HEK293 (cell line): ENCODE measurements around the gene IL5RA.

Source experiments
- CTCF ChIA-PET: fragments of 350-600 bp; formaldehyde crosslinking; extraction: SDS; loops from one replicate; lab custom pipeline; 2021; ENCODE audit warnings: antibody characterized with exemption; lab: Yijun Ruan, JAX
- POLR2A ChIA-PET: fragments of 300-600 bp; formaldehyde crosslinking; extraction: SDS; loops from one replicate; lab custom pipeline; 2020; ENCODE audit warnings: antibody characterized with exemption, inconsistent platforms; lab: Yijun Ruan, JAX
- H3K27ac ChIP-seq: fragments of 200-500 bp; sonication (Bioruptor generic); 2 replicates; pipeline ENCODE4 v1.5.1; 2014; ENCODE audit warnings: low read depth, low read length, control low read depth, inconsistent platforms; ENCODE audit errors: extremely low read depth
- H3K36me3 ChIP-seq, 2 experiments: fragments of 200-500 bp in 1 of 2; sonication (Bioruptor generic) in 1 of 2; 1 replicate in 1 of 2; 2 replicates in 1 of 2; pipeline ENCODE4 v1.5.1; 2014 to 2017; ENCODE audit warnings: inconsistent platforms in 2 of 2, low read length in 2 of 2; ENCODE audit not compliant: control insufficient read depth in 2 of 2, insufficient read depth in 1 of 2
- H3K4me1 ChIP-seq: fragments of 200-500 bp; sonication (Bioruptor generic); 2 replicates; pipeline ENCODE4 v1.5.1; 2014; ENCODE audit warnings: mild to moderate bottlenecking, low read length, inconsistent platforms; ENCODE audit not compliant: control insufficient read depth, insufficient read depth
- H3K4me3 ChIP-seq: 2 replicates; pipeline ENCODE4 v1.5.1; 2011; ENCODE audit warnings: low read depth, mild to moderate bottlenecking, control low read depth, low read length, moderate library complexity
- H3K9me3 ChIP-seq: fragments of 200-500 bp; sonication (Bioruptor generic); 2 replicates; pipeline ENCODE4 v1.5.1; 2014; ENCODE audit warnings: low read depth, low read length, inconsistent platforms; ENCODE audit not compliant: control insufficient read depth, insufficient read depth
- BCL11A ChIP-seq: fragments of 450-650 bp; formaldehyde crosslinking; IDR thresholded peaks from 2 replicates; pipeline ENCODE4 v1.5.1; 2016; ENCODE audit warnings: low read depth, missing biosample characterization, missing genetic modification characterization
- HIC1 ChIP-seq: fragments of 450-650 bp; formaldehyde crosslinking; IDR thresholded peaks from 2 replicates; pipeline ENCODE4 v1.5.1; 2016; ENCODE audit warnings: missing biosample characterization, missing genetic modification characterization
- IKZF3 ChIP-seq: fragments of 450-650 bp; IDR thresholded peaks from 2 replicates; pipeline ENCODE4 v1.5.0; 2018; ENCODE audit warnings: missing biosample characterization, mild to moderate bottlenecking, missing genetic modification characterization, moderate library complexity
- MZF1 ChIP-seq: fragments of 450-650 bp; formaldehyde crosslinking; IDR thresholded peaks from 2 replicates; pipeline ENCODE4 v1.5.1; 2017; ENCODE audit warnings: missing biosample characterization, missing genetic modification characterization, borderline replicate concordance
- SALL2 ChIP-seq: fragments of 450-650 bp; formaldehyde crosslinking; IDR thresholded peaks from 2 replicates; pipeline ENCODE4 v1.5.0; 2017; ENCODE audit warnings: missing biosample characterization, mild to moderate bottlenecking, missing genetic modification characterization, borderline replicate concordance
- SCRT2 ChIP-seq: fragments of 450-650 bp; formaldehyde crosslinking; IDR thresholded peaks from 2 replicates; pipeline ENCODE4 v1.5.1; 2016; ENCODE audit warnings: missing biosample characterization, missing genetic modification characterization
- YY1 ChIP-seq: fragments of 450-650 bp; formaldehyde crosslinking; IDR thresholded peaks from 2 replicates; pipeline ENCODE4 v1.5.1; 2018; ENCODE audit warnings: missing biosample characterization, missing genetic modification characterization
- ZIC2 ChIP-seq: fragments of 450-650 bp; formaldehyde crosslinking; IDR thresholded peaks from 2 replicates; pipeline ENCODE4 v1.5.1; 2016; ENCODE audit warnings: missing biosample characterization, missing genetic modification characterization
- ZNF112 ChIP-seq: fragments of 450-650 bp; formaldehyde crosslinking; IDR thresholded peaks from 2 replicates; pipeline ENCODE4 v1.5.0; 2017; ENCODE audit warnings: missing biosample characterization, missing genetic modification characterization
- ZNF138 ChIP-seq: fragments of 450-650 bp; formaldehyde crosslinking; IDR thresholded peaks from 2 replicates; pipeline ENCODE4 v1.5.1; 2016; ENCODE audit warnings: missing biosample characterization, missing genetic modification characterization, borderline replicate concordance
- ZNF302 ChIP-seq: fragments of 450-650 bp; formaldehyde crosslinking; IDR thresholded peaks from 2 replicates; pipeline ENCODE4 v1.5.1; 2016; ENCODE audit warnings: missing biosample characterization, missing genetic modification characterization, low read depth
- ZNF341 ChIP-seq: fragments of 450-650 bp; formaldehyde crosslinking; IDR thresholded peaks from 2 replicates; pipeline ENCODE4; 2016; ENCODE audit warnings: low read depth, missing biosample characterization, missing genetic modification characterization
- ZNF394 ChIP-seq: fragments of 450-650 bp; formaldehyde crosslinking; IDR thresholded peaks from 2 replicates; pipeline ENCODE4 v1.5.1; 2016; ENCODE audit warnings: missing biosample characterization, missing genetic modification characterization, mild to moderate bottlenecking, moderate library complexity, borderline replicate concordance
- ZNF423 ChIP-seq: fragments of 450-650 bp; formaldehyde crosslinking; IDR thresholded peaks from 2 replicates; pipeline ENCODE4 v1.5.1; 2016; ENCODE audit warnings: missing biosample characterization, missing genetic modification characterization
- ZNF561 ChIP-seq: fragments of 450-650 bp; IDR thresholded peaks from 2 replicates; pipeline ENCODE4 v1.5.1; 2018; ENCODE audit warnings: missing biosample characterization, missing genetic modification characterization, borderline replicate concordance
- ZNF580 ChIP-seq: fragments of 450-650 bp; formaldehyde crosslinking; IDR thresholded peaks from 2 replicates; pipeline ENCODE4 v1.5.1; 2016; ENCODE audit warnings: missing biosample characterization, missing genetic modification characterization
- ZNF610 ChIP-seq: fragments of 450-650 bp; formaldehyde crosslinking; IDR thresholded peaks from 2 replicates; pipeline ENCODE4 v1.5.1; 2016; ENCODE audit warnings: missing biosample characterization, missing genetic modification characterization, borderline replicate concordance
- ZNF629 ChIP-seq: fragments of 450-650 bp; formaldehyde crosslinking; IDR thresholded peaks from 2 replicates; pipeline ENCODE4 v1.5.1; 2017; ENCODE audit warnings: missing biosample characterization, missing genetic modification characterization
- ZSCAN4 ChIP-seq: fragments of 450-650 bp; formaldehyde crosslinking; IDR thresholded peaks from 2 replicates; pipeline ENCODE4 v1.5.1; 2017; ENCODE audit warnings: missing biosample characterization, missing genetic modification characterization
- TF ChIP-seq, protein P1 (sequence below): fragments of 450-650 bp; formaldehyde crosslinking; IDR thresholded peaks from 2 replicates; pipeline ENCODE4 v1.5.1; 2017; ENCODE audit warnings: missing biosample characterization, missing genetic modification characterization
- TF ChIP-seq, protein P2 (sequence below): fragments of 450-650 bp; formaldehyde crosslinking; conservative IDR thresholded peaks from 2 replicates; pipeline ENCODE4 v1.5.1; 2016; ENCODE audit warnings: low read depth, missing biosample characterization, missing genetic modification characterization

Gene IL5RA

DNA sequence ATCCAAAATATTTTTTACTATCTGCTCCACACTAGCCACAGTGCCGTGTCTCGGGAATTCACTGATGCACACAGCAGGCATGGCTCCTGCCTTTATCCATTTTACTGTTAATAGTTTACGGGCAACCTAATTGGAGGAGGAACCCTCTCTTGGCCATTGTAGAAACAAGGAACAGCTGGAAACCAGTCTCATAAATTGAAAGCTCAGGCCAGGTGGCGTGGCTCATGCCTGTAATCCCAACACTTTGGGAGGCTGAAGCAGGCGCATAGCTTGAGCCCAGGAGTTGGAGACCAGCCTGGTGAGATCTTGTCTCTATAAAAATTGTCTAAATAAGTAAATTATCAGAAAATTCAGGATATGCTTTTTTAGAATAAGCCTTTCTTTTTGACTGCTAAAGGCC lies 39.0 kb downstream of the IL5RA start:
- POLR2A ChIA-PET: interaction anchor here (0.7 kb wide), 1 partner anchor 16 kb away, joined by 6 read pairs; no protein-coding TSS in a partner anchor
- Histone ChIP-seq H3K4me1 (no peaks in the 10 kb centered on the region), H3K36me3 (no peaks in the 10 kb centered on the region), H3K4me3 (no peak overlapping the region), H3K9me3 (no peaks in the 10 kb centered on the region), H3K27ac (no peak overlapping the region)
- CTCF ChIA-PET: no interaction called here
- no peak for TF ChIP-seq MZF1
- 0 out of 2 replicates have a peak, but pooled peaks have one; percentile 38 for TF ChIP-seq ZNF561 (tag by site-specific recombination)
- TF ChIP-seq YY1 (tag by site-specific recombination): no peak
- peak; percentile 45 for TF ChIP-seq ZIC2

GRCh38 chr3:3069723-3070122 lies 40.5 kb downstream of the IL5RA start:
- H3K36me3 ChIP-seq: no peaks in the 10 kb centered on the region
- no peaks in the 10 kb centered on the region for H3K9me3 ChIP-seq
- no peak overlapping the region for H3K27ac ChIP-seq
- CTCF ChIA-PET: no interaction called here
- TF ChIP-seq SALL2 (tag by site-specific recombination) (no peak), SCRT2 (tag by site-specific recombination) (no peak), ZNF341 (tag by site-specific recombination) (no peak), ZSCAN4 (tag by site-specific recombination) (no peak), BCL11A (tag by site-specific recombination) (no peak), ZNF610 (tag by site-specific recombination) (no peak), HIC1 (tag by site-specific recombination) (no peak), ZNF580 (tag by site-specific recombination) (no peak), ZNF138 (tag by site-specific recombination) (no peak), ZNF302 (tag by site-specific recombination) (no peak), ZIC2 (no peak), ZNF112 (tag by site-specific recombination) (no peak)
- TF ChIP-seq, protein P1, sequence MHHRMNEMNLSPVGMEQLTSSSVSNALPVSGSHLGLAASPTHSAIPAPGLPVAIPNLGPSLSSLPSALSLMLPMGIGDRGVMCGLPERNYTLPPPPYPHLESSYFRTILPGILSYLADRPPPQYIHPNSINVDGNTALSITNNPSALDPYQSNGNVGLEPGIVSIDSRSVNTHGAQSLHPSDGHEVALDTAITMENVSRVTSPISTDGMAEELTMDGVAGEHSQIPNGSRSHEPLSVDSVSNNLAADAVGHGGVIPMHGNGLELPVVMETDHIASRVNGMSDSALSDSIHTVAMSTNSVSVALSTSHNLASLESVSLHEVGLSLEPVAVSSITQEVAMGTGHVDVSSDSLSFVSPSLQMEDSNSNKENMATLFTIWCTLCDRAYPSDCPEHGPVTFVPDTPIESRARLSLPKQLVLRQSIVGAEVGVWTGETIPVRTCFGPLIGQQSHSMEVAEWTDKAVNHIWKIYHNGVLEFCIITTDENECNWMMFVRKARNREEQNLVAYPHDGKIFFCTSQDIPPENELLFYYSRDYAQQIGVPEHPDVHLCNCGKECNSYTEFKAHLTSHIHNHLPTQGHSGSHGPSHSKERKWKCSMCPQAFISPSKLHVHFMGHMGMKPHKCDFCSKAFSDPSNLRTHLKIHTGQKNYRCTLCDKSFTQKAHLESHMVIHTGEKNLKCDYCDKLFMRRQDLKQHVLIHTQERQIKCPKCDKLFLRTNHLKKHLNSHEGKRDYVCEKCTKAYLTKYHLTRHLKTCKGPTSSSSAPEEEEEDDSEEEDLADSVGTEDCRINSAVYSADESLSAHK (tag by site-specific recombination): no peak
- TF ChIP-seq, all 188 proteins: peak for 0
- POLR2A ChIA-PET: no interaction called here
- H3K4me1 ChIP-seq: no peaks in the 10 kb centered on the region
- no peak overlapping the region for H3K4me3 ChIP-seq

- no peak overlapping the region for H3K27ac ChIP-seq
- H3K9me3 ChIP-seq: no peaks in the 10 kb centered on the region
- ChIA-PET CTCF (no interaction called here), POLR2A (no interaction called here)
- H3K36me3 ChIP-seq: no peaks in the 10 kb centered on the region
- H3K4me1 ChIP-seq: no peaks in the 10 kb centered on the region
- no peak overlapping the region for H3K4me3 ChIP-seq
- TF ChIP-seq ZNF629 (no peak), ZNF394 (tag by site-specific recombination) (no peak), ZNF423 (no peak), IKZF3 (tag by site-specific recombination) (no peak)
- TF ChIP-seq, protein P2, sequence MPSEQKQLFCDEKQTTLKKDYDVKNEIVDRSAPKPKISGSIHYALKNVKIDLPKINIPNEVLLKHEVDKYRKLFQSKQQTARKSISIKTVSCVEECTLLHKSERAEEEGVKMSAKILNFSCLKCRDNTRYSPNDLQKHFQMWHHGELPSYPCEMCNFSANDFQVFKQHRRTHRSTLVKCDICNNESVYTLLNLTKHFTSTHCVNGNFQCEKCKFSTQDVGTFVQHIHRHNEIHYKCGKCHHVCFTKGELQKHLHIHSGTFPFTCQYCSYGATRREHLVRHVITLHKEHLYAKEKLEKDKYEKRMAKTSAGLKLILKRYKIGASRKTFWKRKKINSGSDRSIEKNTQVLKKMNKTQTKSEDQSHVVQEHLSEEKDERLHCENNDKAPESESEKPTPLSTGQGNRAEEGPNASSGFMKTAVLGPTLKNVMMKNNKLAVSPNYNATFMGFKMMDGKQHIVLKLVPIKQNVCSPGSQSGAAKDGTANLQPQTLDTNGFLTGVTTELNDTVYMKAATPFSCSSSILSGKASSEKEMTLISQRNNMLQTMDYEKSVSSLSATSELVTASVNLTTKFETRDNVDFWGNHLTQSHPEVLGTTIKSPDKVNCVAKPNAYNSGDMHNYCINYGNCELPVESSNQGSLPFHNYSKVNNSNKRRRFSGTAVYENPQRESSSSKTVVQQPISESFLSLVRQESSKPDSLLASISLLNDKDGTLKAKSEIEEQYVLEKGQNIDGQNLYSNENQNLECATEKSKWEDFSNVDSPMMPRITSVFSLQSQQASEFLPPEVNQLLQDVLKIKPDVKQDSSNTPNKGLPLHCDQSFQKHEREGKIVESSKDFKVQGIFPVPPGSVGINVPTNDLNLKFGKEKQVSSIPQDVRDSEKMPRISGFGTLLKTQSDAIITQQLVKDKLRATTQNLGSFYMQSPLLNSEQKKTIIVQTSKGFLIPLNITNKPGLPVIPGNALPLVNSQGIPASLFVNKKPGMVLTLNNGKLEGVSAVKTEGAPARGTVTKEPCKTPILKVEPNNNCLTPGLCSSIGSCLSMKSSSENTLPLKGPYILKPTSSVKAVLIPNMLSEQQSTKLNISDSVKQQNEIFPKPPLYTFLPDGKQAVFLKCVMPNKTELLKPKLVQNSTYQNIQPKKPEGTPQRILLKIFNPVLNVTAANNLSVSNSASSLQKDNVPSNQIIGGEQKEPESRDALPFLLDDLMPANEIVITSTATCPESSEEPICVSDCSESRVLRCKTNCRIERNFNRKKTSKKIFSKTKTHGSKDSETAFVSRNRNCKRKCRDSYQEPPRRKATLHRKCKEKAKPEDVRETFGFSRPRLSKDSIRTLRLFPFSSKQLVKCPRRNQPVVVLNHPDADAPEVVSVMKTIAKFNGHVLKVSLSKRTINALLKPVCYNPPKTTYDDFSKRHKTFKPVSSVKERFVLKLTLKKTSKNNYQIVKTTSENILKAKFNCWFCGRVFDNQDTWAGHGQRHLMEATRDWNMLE (tag by site-specific recombination): no peak
- TF ChIP-seq, all 188 proteins: peak for 0
Observed at GRCh38 chr3:3068358-3068881, 41.8 kb downstream of the IL5RA start.
